ENCODE data around the gene INPP5A.

GRCh38 chr10:132511121-132512051 is 26.2 kb upstream of the INPP5A start:
- TF ChIP-seq CTCF (IDR thresholded peaks at IDR 0.05 in 8 of 11, conservative IDR thresholded peaks at IDR 0.05 in 3 of 11), result no peak
- TF ChIP-seq POLR2AphosphoS5 (IDR thresholded peaks at IDR 0.05), result no peak
- TF ChIP-seq POLR2A (IDR thresholded peaks at IDR 0.05), result no peak
